ENCODE data around the gene SMIM31. TPM values are rescaled to one million over a fixed set of nuclear protein-coding genes. Genes with fewer than 3 reads are reported as not detected.

The SMIM31 gene
- total RNA-seq, result not detected

DNA sequence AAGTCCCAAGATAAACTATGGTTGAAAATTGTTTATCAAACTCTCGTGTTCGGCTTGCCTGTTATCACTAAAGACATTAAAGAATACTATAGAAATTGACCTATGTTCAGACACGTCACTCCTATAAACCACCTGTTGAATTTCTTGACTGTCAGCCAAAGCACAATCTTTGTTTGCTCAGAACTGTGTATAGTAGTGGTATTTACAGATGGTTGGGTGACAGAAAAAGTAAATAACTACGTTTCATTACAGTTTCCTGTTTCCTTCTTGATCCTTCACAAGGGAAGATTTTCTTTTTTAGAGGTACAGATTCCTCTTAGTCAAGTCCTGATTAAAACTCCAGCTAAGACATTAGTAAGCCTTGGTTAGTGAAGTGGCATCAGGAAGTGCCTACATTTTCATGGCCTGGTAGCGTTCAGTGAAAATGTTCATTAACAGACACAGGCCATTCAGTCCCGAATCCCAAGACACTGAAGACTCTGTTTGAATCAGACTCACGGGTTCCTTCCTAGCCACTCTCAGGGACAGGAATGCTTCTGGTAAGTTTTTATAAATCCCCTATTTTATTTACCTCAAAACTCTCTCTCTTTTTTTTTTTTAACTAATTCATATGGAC lies at the start of gene SMIM31:
Gene SMIM31 (plus strand): TSS at position 259 of the 616 bp plus-strand sequence. CDS start 16,313 bp downstream, outside the sequence.
- Histone ChIP-seq H3K4me1 (peaks cover 0 to 6% (median 0%) of the 10 kb centered on the region in 3 donors), H3K4me3 (no peak within 1 kb of the TSS), H3K9me3 (peaks cover 0 to 9% (median 0%) of the 10 kb centered on the region in 3 donors), H3K27ac (no peak within 1 kb of the TSS), H3K27me3 (no peaks in the 10 kb centered on the region), H3K36me3 (no peaks in the 10 kb centered on the region)
- no peak for DNase-seq
- intact Hi-C loops (cut with DNase I), result no loop called here
- TF ChIP-seq POLR2A (IDR thresholded peaks at IDR 0.05), result no peak
- TF ChIP-seq, protein P1, sequence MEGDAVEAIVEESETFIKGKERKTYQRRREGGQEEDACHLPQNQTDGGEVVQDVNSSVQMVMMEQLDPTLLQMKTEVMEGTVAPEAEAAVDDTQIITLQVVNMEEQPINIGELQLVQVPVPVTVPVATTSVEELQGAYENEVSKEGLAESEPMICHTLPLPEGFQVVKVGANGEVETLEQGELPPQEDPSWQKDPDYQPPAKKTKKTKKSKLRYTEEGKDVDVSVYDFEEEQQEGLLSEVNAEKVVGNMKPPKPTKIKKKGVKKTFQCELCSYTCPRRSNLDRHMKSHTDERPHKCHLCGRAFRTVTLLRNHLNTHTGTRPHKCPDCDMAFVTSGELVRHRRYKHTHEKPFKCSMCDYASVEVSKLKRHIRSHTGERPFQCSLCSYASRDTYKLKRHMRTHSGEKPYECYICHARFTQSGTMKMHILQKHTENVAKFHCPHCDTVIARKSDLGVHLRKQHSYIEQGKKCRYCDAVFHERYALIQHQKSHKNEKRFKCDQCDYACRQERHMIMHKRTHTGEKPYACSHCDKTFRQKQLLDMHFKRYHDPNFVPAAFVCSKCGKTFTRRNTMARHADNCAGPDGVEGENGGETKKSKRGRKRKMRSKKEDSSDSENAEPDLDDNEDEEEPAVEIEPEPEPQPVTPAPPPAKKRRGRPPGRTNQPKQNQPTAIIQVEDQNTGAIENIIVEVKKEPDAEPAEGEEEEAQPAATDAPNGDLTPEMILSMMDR (IDR thresholded peaks at IDR 0.05), result no peak
- WGBS, 2 donors, result 39 to 40% methylated on average over 7 of the region's 7 CpGs

DNA sequence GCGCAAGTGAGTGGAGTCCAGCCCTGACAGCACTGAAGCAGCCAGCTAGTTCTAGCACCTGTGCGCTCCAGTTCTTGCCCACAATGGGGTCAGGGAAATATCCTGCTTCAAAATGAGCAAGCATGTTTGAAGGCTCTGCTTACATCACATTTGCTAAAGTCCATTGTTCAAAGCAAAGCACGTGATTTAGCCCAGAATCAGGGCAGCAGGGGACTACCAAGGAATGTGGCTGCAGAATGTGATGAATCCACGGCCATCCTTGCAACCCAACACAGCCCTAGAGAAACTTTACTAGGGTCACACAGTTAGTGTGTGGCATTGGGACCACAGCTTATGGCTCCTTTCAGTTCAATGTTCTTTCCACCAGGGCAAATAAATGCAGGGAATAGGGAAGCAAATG lies 47.3 kb upstream of the SMIM31 start:
- intact Hi-C loops (cut with DNase I), result no loop called here

DNA sequence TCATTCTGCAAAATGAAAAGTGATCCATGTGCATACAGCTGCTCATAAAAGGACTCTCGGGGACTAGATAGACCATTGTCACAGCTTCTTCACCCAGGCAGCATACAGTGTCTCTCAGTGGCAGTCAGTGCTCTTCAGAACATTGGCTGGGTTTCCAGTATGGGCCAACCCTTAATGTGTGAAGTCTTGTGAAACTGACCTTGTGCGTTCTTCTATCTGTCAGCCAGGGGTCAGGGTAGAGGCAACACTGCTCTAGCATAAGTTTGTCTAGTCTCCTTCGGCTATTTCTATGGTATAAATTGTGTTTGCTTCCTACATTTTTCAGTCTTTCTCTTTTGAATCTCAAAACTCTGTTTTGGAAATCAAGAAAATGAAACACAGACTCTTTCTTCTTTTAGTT lies 37.0 kb upstream of the SMIM31 start:
- no peak for DNase-seq
- no peaks in the 10 kb centered on the region for H3K36me3 ChIP-seq

More for the DNA sequence above, 47.3 kb upstream of the SMIM31 start:
- H3K4me3 ChIP-seq, result no peak overlapping the region
- no peaks in the 10 kb centered on the region for H3K4me1 ChIP-seq
- 62 to 71% methylated on average over 4 of the region's 4 CpGs for WGBS, 2 donors
- no peaks in the 10 kb centered on the region for H3K27me3 ChIP-seq
- no peaks in the 10 kb centered on the region for H3K9me3 ChIP-seq
- TF ChIP-seq, protein P1 (IDR thresholded peaks at IDR 0.05), result no peak
- no peak for TF ChIP-seq POLR2A (IDR thresholded peaks at IDR 0.05)
- no peaks in the 10 kb centered on the region for H3K36me3 ChIP-seq
- H3K27ac ChIP-seq, result no peak overlapping the region
- DNase-seq, result no peak

DNA sequence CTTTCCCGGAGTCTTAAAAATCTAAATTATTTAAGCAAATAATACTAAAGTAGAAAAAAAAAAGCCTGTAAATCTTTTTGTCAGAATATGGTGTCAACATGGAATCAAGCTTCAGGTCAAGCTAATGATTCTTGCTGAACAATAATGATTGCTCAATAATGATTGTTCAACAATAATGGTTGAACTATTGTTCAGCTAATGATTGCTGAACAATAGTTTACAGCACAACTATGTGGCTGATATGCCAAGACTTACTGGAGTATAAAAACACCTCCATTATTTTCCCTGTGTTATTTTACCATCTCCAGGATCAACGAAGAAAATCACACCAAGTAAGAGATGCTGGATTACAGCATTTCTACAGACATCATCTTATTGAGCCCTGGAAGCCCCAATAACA lies 35.1 kb upstream of the SMIM31 start:
- H3K9me3 ChIP-seq, result no peaks in the 10 kb centered on the region
- H3K27me3 ChIP-seq, result peaks cover 0 to 4% (median 0%) of the 10 kb centered on the region in 4 donors
- no peak overlapping the region for H3K27ac ChIP-seq
- no peak overlapping the region for H3K4me3 ChIP-seq
- no peaks in the 10 kb centered on the region for H3K4me1 ChIP-seq
- intact Hi-C loops (cut with DNase I), result no loop called here
- WGBS, 2 donors, result 68 to 80% methylated on average over 2 of the region's 2 CpGs
- TF ChIP-seq, protein P1 (IDR thresholded peaks at IDR 0.05), result no peak
- no peak for TF ChIP-seq POLR2A (IDR thresholded peaks at IDR 0.05)
- no peaks in the 10 kb centered on the region for H3K36me3 ChIP-seq
- no peak for DNase-seq

More for the DNA sequence above, 37.0 kb upstream of the SMIM31 start:
- WGBS, 2 donors, result 84 to 89% methylated on average over 3 of the region's 3 CpGs
- no peak for TF ChIP-seq POLR2A (IDR thresholded peaks at IDR 0.05)
- TF ChIP-seq, protein P1 (IDR thresholded peaks at IDR 0.05), result no peak
- Histone ChIP-seq H3K4me3 (no peak overlapping the region), H3K4me1 (no peaks in the 10 kb centered on the region), H3K9me3 (no peaks in the 10 kb centered on the region), H3K27me3 (peaks cover 0 to 4% (median 0%) of the 10 kb centered on the region in 4 donors), H3K27ac (no peak overlapping the region)
- intact Hi-C loops (cut with DNase I), result no loop called here

DNA sequence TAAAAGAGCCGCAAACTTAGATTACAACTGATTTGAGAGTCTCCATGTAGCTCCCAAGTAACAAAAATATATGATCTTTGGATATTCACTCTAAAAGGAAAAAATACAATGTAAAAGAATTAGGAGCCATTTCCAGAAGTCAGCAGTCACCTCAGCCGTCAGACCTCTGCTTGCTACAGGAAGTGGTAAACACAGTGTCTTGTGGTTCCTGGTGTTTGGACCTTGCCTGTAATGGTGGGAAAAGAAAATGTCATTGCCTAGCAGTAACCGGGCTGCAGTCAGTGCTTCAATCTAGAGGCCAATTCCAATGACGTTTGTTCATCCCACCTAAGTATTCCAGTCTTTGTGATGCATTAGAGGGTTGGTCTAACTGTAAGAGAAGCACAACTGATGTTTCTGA lies 28.9 kb upstream of the SMIM31 start:
- DNase-seq, result no peak
- no peak for TF ChIP-seq POLR2A (IDR thresholded peaks at IDR 0.05)
- TF ChIP-seq, protein P1 (IDR thresholded peaks at IDR 0.05), result no peak
- Histone ChIP-seq H3K4me3 (no peak overlapping the region), H3K4me1 (no peaks in the 10 kb centered on the region), H3K36me3 (no peaks in the 10 kb centered on the region), H3K9me3 (no peaks in the 10 kb centered on the region), H3K27me3 (peaks cover 0 to 8% (median 0%) of the 10 kb centered on the region in 4 donors), H3K27ac (no peak overlapping the region)
- intact Hi-C loops (cut with DNase I), result no loop called here
- WGBS, 2 donors, result 67 to 85% methylated on average over 4 of the region's 4 CpGs
